NCI-H1694 (cell line): Measurements from ENCODE around the gene SVIL.
"Not testable (repeated sequence)": the region's sequence is repeated elsewhere in the genome, so short reads cannot be mapped to it uniquely, and the experiment has no call there.

Source experiments
- DNase-seq: peaks from one replicate; lab custom pipeline; 2025; lab: John Stamatoyannopoulos, UW

SVIL gene

GRCh38 chr10:29620112-29620690 lies 14.6 kb downstream of the SVIL start:
- no peak for DNase-seq

GRCh38 chr10:29619241-29619669 lies 15.5 kb downstream of the SVIL start:
- DNase-seq, result no peak

GRCh38 chr10:29618341-29619171 lies 16.2 kb downstream of the SVIL start:
- DNase-seq, result no peak

GRCh38 chr10:29617880-29618340 lies 16.9 kb downstream of the SVIL start:
- no peak for DNase-seq

GRCh38 chr10:29616542-29616941 lies 18.2 kb downstream of the SVIL start:
- no peak for DNase-seq

- DNase-seq, result no peak
Measured at GRCh38 chr10:29615195-29615594, 19.6 kb downstream of the SVIL start.

GRCh38 chr10:29614289-29614688 lies 20.5 kb downstream of the SVIL start:
- not testable (repeated sequence) for DNase-seq

- no peak for DNase-seq
Measured at GRCh38 chr10:29613791-29614190, 21.0 kb downstream of the SVIL start.

- DNase-seq, result no peak
Measured at GRCh38 chr10:29613196-29613595, 21.6 kb downstream of the SVIL start.

GRCh38 chr10:29612657-29613056 lies 22.1 kb downstream of the SVIL start:
- no peak for DNase-seq

- no peak for DNase-seq
Measured at GRCh38 chr10:29611781-29612381, 22.9 kb downstream of the SVIL start.

- DNase-seq, result no peak
Measured at GRCh38 chr10:29610876-29611647, 23.7 kb downstream of the SVIL start.

- DNase-seq, result not testable (repeated sequence)
Measured at GRCh38 chr10:29610331-29610730, 24.4 kb downstream of the SVIL start.

- no peak for DNase-seq
Measured at GRCh38 chr10:29609696-29610095, 25.1 kb downstream of the SVIL start.

GRCh38 chr10:29608476-29609301 lies 26.1 kb downstream of the SVIL start:
- DNase-seq, result no peak

- peak; percentile 45 for DNase-seq
Measured at GRCh38 chr10:29608062-29608461, 26.7 kb downstream of the SVIL start.

- no peak for DNase-seq
Measured at GRCh38 chr10:29607576-29607975, 27.2 kb downstream of the SVIL start.

GRCh38 chr10:29606693-29607092 lies 28.1 kb downstream of the SVIL start:
- not testable (repeated sequence) for DNase-seq

- no peak for DNase-seq
Measured at GRCh38 chr10:29604291-29604825, 30.4 kb downstream of the SVIL start.

- DNase-seq, result no peak
Measured at GRCh38 chr10:29603223-29603896, 31.4 kb downstream of the SVIL start.
